Heart left ventricle (tissue), 16 donors: ENCODE results near the gene SPATC1L. TPM values are rescaled to one million over a fixed set of nuclear protein-coding genes. Genes with fewer than 3 reads are reported as not detected.
A peak's percentile ranks its signal among the peaks of the same experiment; 100 is the strongest.
"Not testable (repeated sequence)": the region's sequence is repeated elsewhere in the genome, so short reads cannot be mapped to it uniquely, and the experiment has no call there.

Experiments
- ATAC-seq, 4 donors: fragments of 200-7000 bp; cut with Tn5 transposase; one replicate each; pipeline ENCODE4 v1.9.1; 2020 to 2022; ENCODE audit warnings: moderate library complexity in 4 of 4, mild to moderate bottlenecking in 3 of 4, moderate number of reproducible peaks in 1 of 4
- DNase-seq, 5 donors: peaks; one replicate each; pipeline ENCODE4 v3.0.0-alpha.2; 2020
- H3K27ac ChIP-seq, 12 donors: fragments of 200-600 bp; sonication (generic) in 4 of 12; one replicate each; pipeline versions ENCODE4 v1.5.0 to v1.8.0; 2016 to 2022; ENCODE audit warnings: mild to moderate bottlenecking in 2 of 12
- H3K27me3 ChIP-seq, 9 donors: fragments of 200-600 bp; sonication (generic) in 2 of 9; one replicate each; pipeline versions ENCODE4 v1.5.1 to v1.8.0; 2016 to 2022; ENCODE audit warnings: mild to moderate bottlenecking in 3 of 9
- H3K36me3 ChIP-seq, 9 donors: fragments of 200-600 bp; sonication (generic) in 2 of 9; one replicate each; pipeline versions ENCODE4 v1.5.0 to v1.8.0; 2018 to 2022; ENCODE audit warnings: mild to moderate bottlenecking in 2 of 9
- H3K4me1 ChIP-seq, 12 donors: fragments of 200-600 bp; sonication (generic) in 4 of 12; one replicate each; pipeline versions ENCODE4 v1.5.0 to v1.8.0; 2016 to 2022; ENCODE audit warnings: mild to moderate bottlenecking in 3 of 12
- H3K4me3 ChIP-seq, 12 donors: fragments of 200-600 bp; sonication (generic) in 4 of 12; one replicate each; pipeline versions ENCODE4 v1.5.0 to v1.8.0; 2017 to 2022; ENCODE audit warnings: mild to moderate bottlenecking in 9 of 12, moderate library complexity in 4 of 12
- H3K9me3 ChIP-seq, 12 donors: fragments of 200-600 bp; sonication (generic) in 4 of 12; one replicate each; pipeline versions ENCODE4 v1.5.0 to v1.8.0; 2016 to 2022; ENCODE audit warnings: mild to moderate bottlenecking in 1 of 12
- CTCF ChIP-seq, 12 donors: fragments of 200-600 bp; sonication (generic) in 4 of 12; IDR thresholded peaks; one replicate each; pipeline versions ENCODE4 v1.5.0 to v1.8.0; 2018 to 2022; ENCODE audit warnings: antibody characterized with exemption in 12 of 12, mild to moderate bottlenecking in 5 of 12
- POLR2A ChIP-seq, 2 donors: fragments of 450-650 bp; IDR thresholded peaks; one replicate each; pipeline ENCODE4 v1.6.1; 2017; ENCODE audit warnings: antibody characterized with exemption in 2 of 2, mild to moderate bottlenecking in 2 of 2, moderate library complexity in 2 of 2
- WGBS, 4 donors: extraction: QIAGEN DNeasy Blood & Tissue Kit in 2 of 4; methylation state at CpG; one replicate each; pipeline versions ENCODE4 v1.1.5 to v1.1.7; 2013 to 2018; 5-methylcytosine and 5-hydroxymethylcytosine counted together
- intact Hi-C, 10 donors: fragments of 100-400 bp; cut with DNase I; formaldehyde crosslinking; loops; one replicate each; pipeline versions ENCODE4 v1.11.1 to v1.14.2; 2022
- polyA plus RNA-seq, 2 donors: library from polyadenylated mRNA; stranded (reverse); fragments of 200-250 nt; gene quantifications; one replicate each; pipeline ENCODE4 v1.2.3, GENCODE V29; 2013
- total RNA-seq, 9 donors: library from RNA; depleted of rRNA in 2 of 9; stranded (reverse); fragments of >200 nt in 2 of 9; fragmentation: NEBNext Ultra II Directional in 3 of 9; extraction: Animal tissue kit (Norgen Biotek cat#: 25700) in 3 of 9; gene quantifications; one replicate each; pipeline versions ENCODE4 v1.1.0 to v1.2.4, GENCODE V29; 2016 to 2023
- donor health status: ischemic (EF 13 %, LVEDD 7.1; RV severe dilation, severe dysfunction).
- donor health status: healthy with polysubstance abuse.
- donor health status: DM: no; HTN: yes; CAD: no.
- donor health status: DM: no; HTN: no; CAD: no.
- donor health status: ischemic (EF 25% LVEDD 6.9; RV normal size, moderate dysfunction).
- donor health status: ischemic (EF 25% LVEDD 5.7; RV mildly dilated, moderate dysfunction).
- donor health status: healthy.
- donor health status: DM: yes; HTN: yes; CAD: no.
- donor health status: ischemic (EF 35%, LVEDD 5.7; RV mildly dilated, moderate dysfunction).
- donor health status: nonischemic (EF 11% LVEDD 7.7; RV severe dilation, severe dysfunction).
- donor health status: DM: yes; HTN: yes; CAD: no.
- donor health status: PGD.
- donor health status: ischemic (EF 29% LVEDD 5.4; RV normal size, mild dysfunction).
- donor health status: nonischemic (EF 23%, LVEDD 6.1; RV moderate dilation, normal function).

The SPATC1L gene
- total and polyA plus RNA-seq, 11 donors: 4.9 to 16.8 (median 10.6) TPM

GRCh38 chr21:46187261-46187660 is 3.0 kb upstream of the SPATC1L start:
- peak in 1 of 5 donors; percentile 20 for DNase-seq
- Histone ChIP-seq H3K4me3 (no peak overlapping the region), H3K4me1 (peaks cover 6 to 58% (median 23%) of the 10 kb centered on the region in 12 donors), H3K27ac (peak overlapping the region in 9 of 12 donors; percentile 68 to 96 (median 86)), H3K9me3 (no peaks in the 10 kb centered on the region), H3K27me3 (no peaks in the 10 kb centered on the region), H3K36me3 (peaks cover 0 to 15% (median 5%) of the 10 kb centered on the region in 9 donors)
- TF ChIP-seq POLR2A (IDR thresholded peaks at IDR 0.05) (no peak), CTCF (IDR thresholded peaks at IDR 0.05) (no peak)
- intact Hi-C loops: loop anchor here in 3 of 10 donors (5.0 kb wide), 2 partner anchors 35 to 40 kb away; partner anchors contain the start of gene LSS (in 1 of the 3)
- WGBS, 4 donors: 93 to 96% (median 95%) methylated on average over 8 of the region's 8 CpGs
- no peak for ATAC-seq

GRCh38 chr21:46185716-46186115 is 1.5 kb upstream of the SPATC1L start:
- ATAC-seq (no peak), DNase-seq (peak in 1 of 5 donors; percentile 22)
- Histone ChIP-seq H3K4me1 (peaks cover 6 to 53% (median 22%) of the 10 kb centered on the region in 12 donors), H3K36me3 (peaks cover 0 to 7% (median 0%) of the 10 kb centered on the region in 9 donors), H3K9me3 (no peaks in the 10 kb centered on the region), H3K4me3 (peak overlapping the region in 3 of 12 donors; percentile 63 to 72 (median 71)), H3K27me3 (no peaks in the 10 kb centered on the region), H3K27ac (peak overlapping the region in 10 of 12 donors; percentile 72 to 97 (median 88))
- intact Hi-C loops: loop anchor here in 3 of 10 donors (5.0 kb wide), 2 partner anchors 37 to 42 kb away; partner anchors contain the start of gene LSS (in 1 of the 3)
- 84 to 93% (median 89%) methylated on average over 7 of the region's 7 CpGs for WGBS, 4 donors
- TF ChIP-seq CTCF (IDR thresholded peaks at IDR 0.05): no peak
- no peak for TF ChIP-seq POLR2A (IDR thresholded peaks at IDR 0.05)

GRCh38 chr21:46184625-46185555 is 631 bp upstream of the SPATC1L start:
- H3K9me3 ChIP-seq: no peaks in the 10 kb centered on the region
- H3K36me3 ChIP-seq: peaks cover 0 to 4% (median 0%) of the 10 kb centered on the region in 9 donors
- TF ChIP-seq POLR2A (IDR thresholded peaks at IDR 0.05): no peak
- TF ChIP-seq CTCF (IDR thresholded peaks at IDR 0.05): no peak
- peak overlapping the region; percentile 32 to 93 (median 66) for H3K4me3 ChIP-seq
- no peaks in the 10 kb centered on the region for H3K27me3 ChIP-seq
- WGBS, 4 donors: 12 to 51% (median 33%) methylated on average over 22 to 30 of the region's 30 CpGs
- H3K4me1 ChIP-seq: peaks cover 6 to 45% (median 22%) of the 10 kb centered on the region in 12 donors
- DNase-seq (peak; percentile 77 to 94 (median 92)), ATAC-seq (peak; percentile 59 to 76 (median 65))
- H3K27ac ChIP-seq: peak overlapping the region; percentile 72 to 97 (median 88)
- intact Hi-C loops: loop anchor here in 4 of 10 donors (5.0 kb wide), 3 partner anchors 37 to 137 kb away; partner anchors contain the start of genes C21orf58 (in 1 of the 4), LSS (in 1 of the 4) and PCNT (in 1 of the 4)

- intact Hi-C loops: loop anchor here in 1 of 10 donors (5.0 kb wide), 1 partner anchor 139 kb away; the partner anchor contains the start of genes C21orf58 and PCNT
- Histone ChIP-seq H3K4me3 (peak overlapping the region in 8 of 12 donors; percentile 62 to 93 (median 70)), H3K4me1 (peaks cover 0 to 31% (median 8%) of the 10 kb centered on the region in 12 donors), H3K27ac (peak overlapping the region in 4 of 12 donors; percentile 30 to 96 (median 52))
- 13 to 62% (median 59%) methylated on average over 3 to 7 of the region's 13 CpGs; no CpG with 5 or more reads in 1 of the 4 donors for WGBS, 4 donors
- H3K36me3 ChIP-seq, H3K9me3 ChIP-seq, H3K27me3 ChIP-seq, ATAC-seq, DNase-seq: not testable (repeated sequence)
These were observed 836 bp downstream of the SPATC1L start for GRCh38 chr21:46183337-46183909.
